Nephron (organoid): Measurements from ENCODE around the gene PIK3IP1.
"Not testable (repeated sequence)": the region's sequence is repeated elsewhere in the genome, so short reads cannot be mapped to it uniquely, and the experiment has no call there.

Experiments
- H3K27ac Mint-ChIP-seq, 3 experiments: 2 replicates each; pipeline ENCODE4 v1.8.0; 2020; ENCODE audit warnings: mixed read lengths in 3 of 3, mild to moderate bottlenecking in 2 of 3, moderate library complexity in 1 of 3
- H3K27me3 Mint-ChIP-seq: 2 replicates; pipeline ENCODE4 v1.8.0; 2021; ENCODE audit warnings: low read depth, mild to moderate bottlenecking, moderate library complexity, mixed read lengths
- H3K36me3 Mint-ChIP-seq: 2 replicates; pipeline ENCODE4 v1.8.0; 2020; ENCODE audit warnings: low read depth, mixed read lengths
- H3K4me1 Mint-ChIP-seq: 2 replicates; pipeline ENCODE4 v1.8.0; 2020; ENCODE audit warnings: mixed read lengths
- H3K4me3 Mint-ChIP-seq, 3 experiments: 2 replicates each; pipeline ENCODE4 v1.8.0; 2020; ENCODE audit warnings: mild to moderate bottlenecking in 3 of 3, mixed read lengths in 3 of 3, moderate library complexity in 2 of 3
- H3K9me3 Mint-ChIP-seq: 2 replicates; pipeline ENCODE4 v1.8.0; 2020; ENCODE audit warnings: mixed read lengths
- CTCF ChIP-seq, 3 experiments: fragments of 200-600 bp; sonication (generic); IDR thresholded peaks; one replicate each; pipeline ENCODE4 v1.5.0; 2021; ENCODE audit warnings: antibody characterized with exemption in 3 of 3; ENCODE audit not compliant: unreplicated experiment in 3 of 3

PIK3IP1 gene

GRCh38 chr22:31241936-31242335 is 50.4 kb downstream of the PIK3IP1 start:
- Mint-ChIP-seq H3K4me1 (peaks cover 35% of the 10 kb centered on the region), H3K36me3 (peaks cover 4% of the 10 kb centered on the region), H3K27ac (no peak overlapping the region), H3K9me3 (no peaks in the 10 kb centered on the region), H3K4me3 (peak overlapping the region in 1 of 3 experiments; percentile 42), H3K27me3 (peaks cover 4% of the 10 kb centered on the region)
- no peak for TF ChIP-seq CTCF (IDR thresholded peaks at IDR 0.05; ENCODE audit: unreplicated experiment in 3 of 3)

GRCh38 chr22:31241200-31241599 is 51.1 kb downstream of the PIK3IP1 start:
- no peak overlapping the region for H3K27ac Mint-ChIP-seq
- peaks cover 4% of the 10 kb centered on the region for H3K27me3 Mint-ChIP-seq
- H3K4me1 Mint-ChIP-seq, result peaks cover 31% of the 10 kb centered on the region
- H3K36me3 Mint-ChIP-seq, result peaks cover 4% of the 10 kb centered on the region
- no peaks in the 10 kb centered on the region for H3K9me3 Mint-ChIP-seq
- H3K4me3 Mint-ChIP-seq, result no peak overlapping the region
- no peak for TF ChIP-seq CTCF (IDR thresholded peaks at IDR 0.05; ENCODE audit: unreplicated experiment in 3 of 3)

GRCh38 chr22:31239771-31240370 is 52.4 kb downstream of the PIK3IP1 start:
- Mint-ChIP-seq H3K9me3 (no peaks in the 10 kb centered on the region), H3K4me3 (no peak overlapping the region), H3K27ac (peak overlapping the region in 2 of 3 experiments; percentile 76 to 89), H3K27me3 (peaks cover 4% of the 10 kb centered on the region), H3K4me1 (peaks cover 28% of the 10 kb centered on the region), H3K36me3 (peaks cover 4% of the 10 kb centered on the region)
- TF ChIP-seq CTCF (IDR thresholded peaks at IDR 0.05; ENCODE audit: unreplicated experiment in 3 of 3), result no peak

- Mint-ChIP-seq H3K4me1 (peaks cover 16% of the 10 kb centered on the region), H3K9me3 (no peaks in the 10 kb centered on the region), H3K4me3 (no peak overlapping the region), H3K27ac (no peak overlapping the region), H3K27me3 (peaks cover 4% of the 10 kb centered on the region), H3K36me3 (peaks cover 8% of the 10 kb centered on the region)
- no peak for TF ChIP-seq CTCF (IDR thresholded peaks at IDR 0.05; ENCODE audit: unreplicated experiment in 3 of 3)
Observed at GRCh38 chr22:31238057-31238456, 54.2 kb downstream of the PIK3IP1 start.

- H3K27me3 Mint-ChIP-seq, H3K27ac Mint-ChIP-seq, H3K4me3 Mint-ChIP-seq, H3K9me3 Mint-ChIP-seq, H3K36me3 Mint-ChIP-seq: not testable (repeated sequence)
- peaks cover 10% of the 10 kb centered on the region for H3K4me1 Mint-ChIP-seq
Observed at GRCh38 chr22:31236044-31236443, 56.2 kb downstream of the PIK3IP1 start.

- H3K4me3 Mint-ChIP-seq, result no peak overlapping the region
- H3K36me3 Mint-ChIP-seq, result peaks cover 8% of the 10 kb centered on the region
- no peaks in the 10 kb centered on the region for H3K9me3 Mint-ChIP-seq
- no peak for TF ChIP-seq CTCF (IDR thresholded peaks at IDR 0.05; ENCODE audit: unreplicated experiment in 3 of 3)
- peaks cover 16% of the 10 kb centered on the region for H3K4me1 Mint-ChIP-seq
- H3K27ac Mint-ChIP-seq, result no peak overlapping the region
- no peaks in the 10 kb centered on the region for H3K27me3 Mint-ChIP-seq
Observed at GRCh38 chr22:31235081-31235480, 57.2 kb downstream of the PIK3IP1 start.
